Glomerular visceral epithelial cell (primary cell): Measurements from ENCODE around the gene MYO3B.
"Not testable (repeated sequence)": the region's sequence is repeated elsewhere in the genome, so short reads cannot be mapped to it uniquely, and the experiment has no call there.

Experiments used
- DNase-seq: peaks from one replicate; pipeline ENCODE4 v3.0.0-alpha.2; 2016; ENCODE audit errors: extremely low spot score

Gene MYO3B

GRCh38 chr2:170263728-170264521 is 86.0 kb downstream of the MYO3B start:
- DNase-seq, result not testable (repeated sequence)

GRCh38 chr2:170264522-170264860 is 86.5 kb downstream of the MYO3B start:
- DNase-seq, result no peak

DNA sequence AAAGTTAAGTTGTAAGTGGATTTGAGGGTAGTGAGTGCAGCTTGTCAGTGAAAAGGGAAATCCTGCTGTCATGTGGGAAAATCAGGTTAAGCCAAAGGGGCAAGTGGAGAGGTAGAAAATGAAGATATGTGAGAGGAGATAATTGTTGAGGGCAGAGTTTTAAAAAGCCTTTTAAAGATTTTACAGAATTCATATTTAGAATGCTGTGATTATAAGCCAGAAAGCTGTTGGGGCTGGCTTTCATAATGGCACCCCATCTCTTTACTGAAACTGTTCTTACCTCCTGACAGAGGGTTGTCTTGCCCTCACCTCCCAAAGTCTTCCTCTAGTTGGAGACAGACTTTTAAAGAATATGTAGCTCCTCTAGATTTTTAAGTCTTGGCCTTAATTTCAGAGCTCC is 86.9 kb downstream of the MYO3B start:
- DNase-seq, result no peak

GRCh38 chr2:170265321-170265720 is 87.4 kb downstream of the MYO3B start:
- DNase-seq, result no peak

DNA sequence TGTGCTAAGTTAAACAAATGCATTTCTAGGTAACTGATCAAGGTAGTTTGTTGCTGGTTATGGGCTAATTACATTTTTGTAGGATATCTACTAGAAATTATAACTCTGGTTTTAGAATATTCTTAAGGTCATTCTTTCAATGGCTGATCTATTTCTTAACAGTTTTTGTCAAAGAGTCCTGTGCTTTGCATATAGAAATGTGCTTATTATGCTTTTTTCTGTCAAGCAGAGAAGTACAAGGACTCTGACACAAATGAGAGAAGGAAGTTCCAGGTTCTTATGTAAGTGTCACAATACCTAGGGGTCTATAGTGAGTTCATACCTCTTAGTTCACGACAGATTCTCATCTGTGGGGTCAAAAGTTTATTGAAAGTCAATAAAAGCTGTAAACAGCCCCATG is 88.4 kb downstream of the MYO3B start:
- no peak for DNase-seq

- no peak for DNase-seq
These were observed 89.1 kb downstream of the MYO3B start for GRCh38 chr2:170267071-170267470.

GRCh38 chr2:170270278-170270864 is 92.4 kb downstream of the MYO3B start:
- no peak for DNase-seq

DNA sequence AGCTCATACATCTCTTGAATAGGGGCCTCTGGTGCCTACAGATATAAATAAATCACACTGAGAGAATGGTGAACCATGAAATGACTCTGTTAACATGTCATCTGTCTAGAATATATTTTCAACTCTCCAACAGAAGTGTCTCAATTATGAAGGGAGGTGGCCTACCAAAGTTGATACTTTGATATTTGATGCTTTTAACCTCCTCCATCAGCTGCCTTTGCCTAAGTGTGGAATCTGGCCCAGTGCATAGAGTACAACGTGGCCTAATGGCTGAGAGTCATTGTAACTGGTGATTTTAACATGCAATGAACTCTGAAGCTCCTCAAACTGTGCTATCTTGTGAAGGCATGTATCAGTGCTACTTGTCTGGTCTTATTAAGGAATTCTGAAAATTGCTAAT is 93.4 kb downstream of the MYO3B start:
- no peak for DNase-seq

GRCh38 chr2:170276056-170276455 is 98.1 kb downstream of the MYO3B start:
- no peak for DNase-seq

GRCh38 chr2:170276925-170277629 is 99.1 kb downstream of the MYO3B start:
- no peak for DNase-seq

GRCh38 chr2:170277951-170278350 is 100.0 kb downstream of the MYO3B start:
- DNase-seq, result no peak

GRCh38 chr2:170279615-170280014 is 101.7 kb downstream of the MYO3B start:
- DNase-seq, result not testable (repeated sequence)

DNA sequence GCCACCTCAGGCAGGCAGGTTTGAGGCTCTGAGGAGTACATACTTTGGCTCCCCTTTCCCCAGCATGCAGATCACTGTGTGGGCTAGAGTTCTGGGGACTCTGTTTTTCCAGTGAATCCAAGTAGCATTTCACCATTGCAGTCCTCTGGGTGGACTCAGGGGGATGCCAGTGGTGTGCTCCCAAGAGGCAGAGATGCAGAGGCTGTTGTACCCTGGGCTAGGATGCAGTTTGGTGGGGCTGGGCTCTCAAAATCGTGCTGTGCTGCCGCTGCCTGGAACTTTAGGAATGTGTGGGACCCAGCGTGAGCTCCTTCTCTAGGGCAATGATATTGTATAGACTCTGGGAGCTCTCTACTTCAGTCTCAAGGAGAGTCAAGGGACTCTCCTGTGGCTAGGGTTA is 104.9 kb downstream of the MYO3B start:
- DNase-seq, result no peak

DNA sequence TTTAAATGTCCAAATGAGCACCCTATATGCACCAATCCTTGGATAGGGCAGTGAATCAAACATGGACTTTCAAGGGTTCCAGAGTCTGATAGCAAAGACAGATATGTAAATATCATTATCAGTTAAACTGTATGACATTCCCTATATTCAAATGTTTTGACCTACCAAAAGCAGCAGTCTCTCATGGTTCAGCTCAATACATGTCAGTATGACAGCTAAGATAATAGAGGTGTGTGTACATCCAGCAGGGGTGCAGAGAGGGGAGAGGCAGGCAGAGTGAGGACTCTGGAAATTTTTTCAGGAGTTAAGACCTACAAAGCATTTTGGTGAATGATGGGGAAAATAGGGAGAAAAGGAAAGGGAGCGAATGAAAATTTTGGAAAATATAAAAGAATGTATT is 106.3 kb downstream of the MYO3B start:
- DNase-seq, result no peak

- DNase-seq, result no peak
These were observed 110.9 kb downstream of the MYO3B start for GRCh38 chr2:170288859-170289258.

DNA sequence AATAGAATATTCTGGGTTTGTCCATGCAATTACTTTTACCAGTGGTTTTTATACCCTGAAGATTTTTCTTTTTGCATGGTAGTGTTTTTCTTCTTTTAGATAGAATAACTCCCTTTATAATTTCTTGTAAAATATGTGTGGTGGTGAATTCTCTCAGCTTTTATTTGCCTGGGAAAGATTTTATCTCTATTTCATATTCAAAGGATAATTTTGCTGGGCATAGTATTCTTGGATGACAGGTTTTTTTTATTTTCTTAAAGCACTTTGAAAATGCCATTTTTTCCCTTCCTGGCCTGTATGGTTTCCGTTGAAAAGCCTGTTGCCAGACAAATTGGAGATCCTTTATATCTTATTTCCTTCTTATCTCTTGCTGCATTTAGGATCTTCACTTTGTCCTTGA is 113.5 kb downstream of the MYO3B start:
- no peak for DNase-seq

GRCh38 chr2:170292415-170292814 is 114.5 kb downstream of the MYO3B start:
- DNase-seq, result no peak

- no peak for DNase-seq
These were observed 119.5 kb downstream of the MYO3B start for GRCh38 chr2:170297496-170297895.

DNA sequence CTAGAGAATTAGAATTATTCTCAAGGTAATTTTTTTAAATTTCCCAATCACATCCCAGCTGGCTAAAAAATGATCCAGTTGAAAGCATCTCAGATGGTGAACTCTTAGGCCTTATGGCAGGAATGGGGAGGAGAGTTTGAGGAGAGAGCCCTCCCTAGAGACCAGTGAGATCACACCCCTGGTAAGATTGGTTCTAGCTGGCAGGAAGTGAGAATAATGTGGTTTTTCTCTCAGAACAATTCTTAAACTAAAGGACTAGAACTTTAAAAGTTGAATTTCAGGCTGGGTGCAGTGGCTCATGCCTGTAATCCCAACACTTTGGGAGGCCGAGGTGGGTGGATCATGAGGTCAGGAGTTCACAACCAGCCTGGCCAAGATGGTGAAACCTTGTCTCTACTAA is 120.2 kb downstream of the MYO3B start:
- no peak for DNase-seq

DNA sequence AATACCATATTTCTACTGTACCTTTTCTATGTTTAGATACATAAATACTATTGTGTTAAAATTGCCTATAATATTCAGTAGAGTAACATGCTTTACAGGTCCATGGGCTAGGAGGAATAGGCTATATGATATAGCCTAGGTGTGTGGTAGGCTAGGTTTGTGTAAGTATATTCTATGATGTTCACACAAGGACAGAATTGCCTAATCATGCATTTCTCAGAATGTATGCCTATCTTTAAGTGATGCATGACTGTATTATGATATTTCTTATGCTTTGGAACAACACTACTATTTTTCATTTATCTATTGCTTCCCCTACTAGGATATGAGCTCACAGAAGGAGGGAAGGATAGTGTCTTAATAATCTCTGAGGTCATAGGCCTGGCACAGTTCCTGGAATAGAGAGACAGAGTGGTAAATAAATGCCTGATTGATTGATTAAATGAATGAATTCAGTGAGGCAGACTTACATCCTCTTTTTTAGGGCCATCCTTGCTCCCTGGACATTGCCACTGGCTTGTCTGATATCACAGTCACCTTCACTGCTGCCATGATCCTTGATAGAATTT is 121.0 kb downstream of the MYO3B start:
- no peak for DNase-seq

DNA sequence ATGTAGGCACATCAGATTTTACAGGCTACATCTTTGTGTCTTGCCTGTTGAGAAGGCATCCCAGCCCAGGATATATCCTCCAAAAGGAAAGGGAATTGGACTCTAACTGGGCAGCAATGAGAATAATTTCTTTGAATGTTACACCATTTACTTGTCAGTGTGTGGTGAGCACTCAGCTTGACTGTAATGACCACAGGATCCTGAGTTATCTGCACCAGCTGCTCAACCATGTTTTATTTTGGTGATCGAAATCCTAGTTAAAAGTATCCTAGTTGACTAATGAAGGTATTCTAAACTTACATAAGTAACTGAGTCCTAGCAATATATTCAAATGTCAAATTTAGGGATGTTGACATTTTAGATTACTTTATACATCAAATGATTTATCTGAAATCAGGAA is 123.0 kb downstream of the MYO3B start:
- no peak for DNase-seq

GRCh38 chr2:170301626-170302025 is 123.7 kb downstream of the MYO3B start:
- no peak for DNase-seq

DNA sequence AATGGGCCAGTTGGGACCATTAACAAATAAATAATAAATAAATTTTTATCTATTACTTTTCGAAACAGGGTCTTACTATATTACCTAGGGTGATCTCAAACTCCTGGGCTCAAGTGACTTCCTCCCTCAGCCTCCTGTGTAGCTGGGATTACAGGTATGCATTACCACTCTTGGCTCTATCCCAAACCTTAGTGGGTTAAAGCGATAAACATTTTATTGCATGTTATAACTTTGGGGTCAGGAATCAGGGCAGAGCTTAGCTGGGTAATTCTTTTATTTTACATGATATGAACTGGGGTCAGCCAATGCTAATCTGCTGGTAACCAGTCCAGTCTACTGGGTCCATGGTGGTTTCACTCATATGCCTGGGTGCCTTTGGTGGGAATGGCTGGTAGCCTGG is 127.8 kb downstream of the MYO3B start:
- no peak for DNase-seq
